NCI-H1417 (cell line): ENCODE measurements around the gene PDE4D.

Source experiments
- DNase-seq, 3 experiments: peaks; one replicate each; lab custom pipeline; 2025; lab: John Stamatoyannopoulos, UW

Gene PDE4D

DNA sequence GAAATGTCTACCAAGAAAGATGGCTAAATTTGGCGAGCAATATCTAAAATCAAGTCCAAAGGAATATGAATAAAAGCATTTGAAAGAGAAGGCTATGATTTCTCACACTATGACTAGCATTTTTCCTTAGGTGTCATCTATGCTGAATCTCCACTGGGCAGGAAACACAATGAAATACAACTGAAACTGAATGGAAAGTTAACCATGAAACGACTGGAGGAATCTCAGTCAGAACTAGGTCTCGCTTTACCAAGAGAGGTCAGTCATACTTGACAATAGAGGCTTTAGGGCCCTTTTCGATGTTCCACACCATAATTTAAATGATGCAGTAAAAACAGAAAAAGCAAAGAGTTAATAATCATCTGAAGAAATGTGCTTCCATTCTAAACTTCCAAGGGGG lies 339.0 kb downstream of the PDE4D start:
- no peak for DNase-seq

DNA sequence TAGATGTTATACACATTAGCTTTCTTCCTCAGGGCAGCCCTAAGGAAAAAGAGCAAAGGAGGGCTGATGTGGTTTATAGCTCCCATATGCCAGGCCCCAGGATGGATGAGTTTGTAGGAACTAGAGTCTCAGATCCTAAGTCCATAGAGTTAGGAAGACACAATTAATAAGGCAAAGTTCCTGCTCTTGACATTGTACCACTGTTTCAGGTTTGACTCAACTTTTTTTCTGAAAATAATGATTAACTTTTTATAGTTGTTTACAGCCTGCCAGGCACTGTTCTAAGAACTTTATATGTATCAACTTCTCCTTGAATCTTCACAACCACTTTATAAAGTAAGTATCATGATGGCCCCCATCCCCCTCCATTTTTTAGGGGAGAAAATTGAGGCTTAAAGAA lies 339.5 kb downstream of the PDE4D start:
- DNase-seq: no peak

DNA sequence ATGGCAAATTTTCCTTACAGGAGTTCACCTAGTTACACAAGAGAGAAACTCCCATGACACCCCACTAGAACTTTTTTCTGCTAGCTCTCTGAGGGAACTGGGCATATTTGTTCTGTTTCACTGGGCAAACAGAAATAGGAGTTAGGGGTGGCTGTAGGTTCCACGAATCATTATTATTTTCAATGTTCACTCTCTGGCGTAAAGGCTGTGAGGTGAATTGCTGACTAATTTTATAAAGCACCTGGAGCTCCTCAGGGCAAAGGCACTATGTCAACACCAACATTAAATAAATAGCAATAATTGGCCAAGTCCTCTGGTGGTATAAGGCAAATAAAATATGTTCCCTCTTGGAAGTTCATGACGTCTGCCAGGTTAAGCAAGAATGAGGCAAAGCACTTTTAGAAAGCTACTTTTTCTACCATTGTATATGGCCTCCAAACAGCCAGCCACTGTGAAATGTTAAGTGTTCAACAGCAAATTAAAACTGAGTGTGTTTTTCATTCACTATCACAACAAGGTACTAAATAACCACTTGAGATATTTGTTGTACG lies 344.6 kb downstream of the PDE4D start:
- DNase-seq: peak in 2 of 3 experiments; percentile 69 to 94

DNA sequence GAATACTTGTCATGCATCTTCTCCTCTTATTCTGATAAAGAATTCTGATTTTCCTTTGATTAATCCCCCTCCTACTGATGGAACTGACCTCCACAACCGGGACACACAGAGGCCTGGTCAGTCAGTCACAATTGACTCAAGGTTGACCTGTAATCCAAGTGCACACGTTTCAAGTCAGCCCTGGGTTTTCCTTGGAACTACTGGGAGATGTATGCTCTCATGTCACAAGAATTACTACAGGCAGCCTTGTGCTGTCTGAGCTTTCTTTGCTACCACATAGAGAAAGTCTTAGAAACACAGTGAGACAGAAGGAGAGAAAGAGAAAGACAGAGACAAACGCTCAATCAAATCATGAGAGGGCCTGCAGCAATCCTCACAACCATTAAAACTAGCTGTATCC lies 345.8 kb downstream of the PDE4D start:
- DNase-seq: peak in 1 of 3 experiments; percentile 4

DNA sequence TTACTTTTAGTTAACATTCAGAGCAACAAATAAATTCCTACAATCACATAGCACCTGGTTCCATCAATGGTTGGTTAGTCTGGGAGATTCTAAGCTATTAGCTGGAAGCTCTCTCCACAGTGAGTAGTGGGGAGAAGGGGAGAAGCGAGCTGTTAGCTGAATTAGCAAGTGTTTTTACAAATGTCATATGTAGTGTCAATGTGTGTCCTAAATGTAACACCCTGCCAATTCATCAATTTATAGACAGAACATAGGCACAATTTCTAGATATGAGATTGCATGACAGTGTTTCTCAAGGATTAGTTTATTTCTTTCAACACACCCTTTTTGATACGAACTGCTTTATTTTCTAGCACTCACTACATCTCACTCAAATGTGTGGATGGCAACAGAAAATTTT lies 349.0 kb downstream of the PDE4D start:
- no peak for DNase-seq

DNA sequence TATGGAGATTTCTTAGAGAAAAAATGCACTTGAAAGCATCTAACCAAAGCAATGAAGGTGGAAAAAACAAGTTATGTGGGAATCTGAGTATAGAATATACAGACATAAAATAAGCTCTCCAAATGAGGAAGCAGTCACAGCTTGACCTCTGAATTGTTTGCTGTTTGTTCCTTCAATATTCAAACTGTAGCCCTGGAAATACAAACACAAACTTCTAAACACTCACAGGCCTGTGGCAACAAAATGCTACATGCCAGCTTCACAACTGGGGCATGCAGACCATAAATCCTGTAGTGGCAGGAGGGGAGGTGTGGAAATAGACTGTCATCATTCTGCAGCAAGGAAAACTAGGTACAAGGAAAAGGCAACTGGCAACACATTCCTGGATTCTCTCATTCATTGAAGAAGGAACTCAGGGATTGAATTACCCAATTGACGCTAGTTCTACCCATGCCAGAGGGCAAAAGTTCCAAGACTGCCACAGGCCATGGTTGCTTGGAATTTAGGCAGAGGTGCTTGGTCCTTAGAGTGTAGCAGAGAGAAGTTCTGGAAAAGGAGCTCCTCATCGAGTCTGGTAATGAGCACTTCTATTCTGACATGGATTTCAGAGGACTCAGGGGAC lies 349.6 kb downstream of the PDE4D start:
- peak in 2 of 3 experiments; percentile 3 to 28 for DNase-seq

DNA sequence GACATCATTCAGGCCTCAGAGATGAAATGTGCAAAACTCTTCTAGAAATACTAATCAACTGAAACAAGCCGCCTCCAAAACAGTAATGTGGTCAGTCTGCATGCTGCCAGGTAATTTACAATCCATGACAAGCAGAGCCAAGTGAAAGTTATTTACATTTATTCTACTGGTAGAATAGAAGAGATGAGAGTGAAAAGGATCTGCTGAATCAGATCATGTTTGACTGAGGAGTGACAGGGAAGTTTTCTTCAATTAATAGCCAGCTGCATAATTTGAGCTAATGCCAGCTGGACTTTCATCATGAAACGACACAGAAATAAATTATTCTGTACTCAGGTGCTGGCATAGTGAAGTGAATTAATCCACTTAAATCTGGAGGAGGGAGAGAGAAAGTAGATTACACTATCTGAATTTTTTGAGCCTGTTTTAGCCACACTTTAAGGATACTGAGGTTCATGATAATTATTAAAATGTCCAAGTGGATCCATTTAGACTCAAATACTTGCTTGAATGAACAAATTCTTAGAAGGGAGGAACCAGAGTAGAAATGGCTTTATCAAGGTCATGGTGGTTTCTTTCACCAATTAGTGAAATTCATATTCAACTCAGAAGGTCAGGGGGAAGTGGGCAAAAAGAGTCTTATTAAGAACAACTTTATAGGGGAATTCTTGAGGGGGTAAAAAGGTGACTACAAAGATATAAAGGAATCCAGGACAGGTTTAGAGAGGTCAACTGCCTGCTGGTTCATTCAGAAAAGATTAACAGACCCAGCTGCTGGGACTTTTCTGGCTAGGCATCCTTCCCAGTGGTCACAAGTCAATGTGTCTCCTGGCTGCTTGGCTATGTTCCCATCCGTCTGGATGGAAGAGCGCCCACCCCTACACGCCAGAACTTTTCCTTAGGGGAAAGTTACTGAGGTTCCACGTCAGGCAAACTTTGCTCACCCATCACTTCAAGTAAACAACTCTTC lies 350.4 kb downstream of the PDE4D start:
- DNase-seq: peak in 2 of 3 experiments; percentile 12 to 80

DNA sequence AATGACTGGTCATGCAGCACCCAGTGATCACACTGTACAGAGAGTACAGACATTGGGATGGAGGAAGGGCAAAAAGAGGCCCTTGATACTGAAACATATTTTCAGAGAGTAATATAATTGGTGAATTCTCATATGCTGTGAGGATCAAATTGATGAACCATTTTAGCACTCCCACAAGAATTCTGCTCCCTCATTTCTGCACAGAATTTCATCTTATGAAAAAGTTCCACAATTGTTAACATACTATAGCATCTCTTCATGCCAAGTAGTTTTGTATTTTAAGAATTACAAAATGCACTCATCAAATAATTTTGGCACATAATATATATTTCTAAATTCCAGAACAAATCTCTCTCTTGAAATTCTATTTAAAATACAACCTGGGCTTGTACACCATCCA lies 351.2 kb downstream of the PDE4D start:
- DNase-seq: no peak

DNA sequence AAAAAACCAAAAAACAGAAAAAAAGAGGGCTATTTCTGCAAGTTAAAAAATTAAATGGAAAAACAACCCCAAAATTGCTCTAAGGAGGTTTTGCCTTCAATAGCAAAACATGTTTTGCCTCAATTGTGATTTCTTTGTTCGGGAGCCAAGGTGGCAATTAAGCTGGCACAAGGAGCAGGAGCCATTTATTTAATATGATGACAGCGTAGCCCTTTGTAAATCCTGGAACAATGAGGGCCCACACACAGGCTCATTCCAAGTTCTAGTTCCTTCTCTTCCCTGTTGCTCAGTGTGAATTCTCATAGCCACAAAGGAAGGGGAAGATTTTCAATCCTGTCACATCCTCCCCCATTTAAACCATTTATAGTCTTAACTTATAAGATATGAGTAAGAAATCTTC lies 353.2 kb downstream of the PDE4D start:
- peak in 2 of 3 experiments; percentile 53 to 89 for DNase-seq

DNA sequence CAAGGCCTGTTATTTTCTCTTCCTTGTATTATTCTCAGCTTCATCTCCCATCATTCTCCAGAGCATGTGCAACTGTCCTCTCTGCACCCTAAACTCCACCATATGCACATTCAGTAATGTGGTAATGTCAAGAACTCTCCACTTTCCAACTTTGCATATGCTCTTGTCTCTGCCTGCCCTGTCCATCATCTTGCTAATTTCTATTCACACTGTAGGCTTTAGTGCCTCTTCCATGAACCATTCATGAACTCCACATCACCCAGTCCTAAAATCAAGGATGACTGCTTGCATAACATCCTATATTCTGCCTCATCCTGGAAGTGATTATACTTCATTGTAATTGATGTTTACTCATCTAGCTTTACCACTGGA lies 354.8 kb downstream of the PDE4D start:
- DNase-seq: no peak

DNA sequence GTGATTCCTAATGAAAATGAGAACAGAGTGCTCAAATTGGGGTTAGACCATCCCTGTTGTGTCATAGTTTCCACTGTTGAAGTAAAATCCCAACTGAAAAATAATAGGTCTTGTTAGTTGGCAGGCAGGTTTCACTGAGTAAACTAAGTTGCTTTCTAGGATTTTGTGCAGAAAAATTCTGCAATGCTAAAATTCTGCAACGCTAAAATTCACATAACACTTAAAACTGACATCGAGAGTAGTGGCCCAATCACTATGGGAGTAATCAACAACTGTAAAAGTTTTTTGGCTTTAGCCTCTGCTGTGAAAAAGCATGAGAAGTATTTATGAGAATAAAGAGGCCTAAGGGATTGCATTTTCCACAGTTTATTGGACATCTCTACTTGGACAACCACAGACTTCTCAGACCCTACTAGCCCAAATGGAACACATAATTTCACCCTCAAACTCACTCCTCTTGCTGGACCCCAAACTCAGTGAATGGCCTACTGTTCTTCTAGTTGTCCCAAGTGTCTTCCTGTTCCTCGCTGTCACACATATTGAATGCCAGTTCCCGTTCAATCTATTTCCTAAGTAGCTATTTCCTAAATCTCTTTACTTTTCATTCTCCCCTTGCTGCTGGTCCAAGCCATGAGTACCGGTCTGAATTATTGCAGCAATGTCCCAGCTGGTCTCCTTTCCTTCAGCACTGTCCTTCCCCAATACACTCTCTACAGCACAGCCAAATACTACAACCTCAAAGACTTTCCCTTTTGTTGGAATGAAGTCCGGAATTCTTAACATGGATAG lies 355.4 kb downstream of the PDE4D start:
- DNase-seq: no peak

DNA sequence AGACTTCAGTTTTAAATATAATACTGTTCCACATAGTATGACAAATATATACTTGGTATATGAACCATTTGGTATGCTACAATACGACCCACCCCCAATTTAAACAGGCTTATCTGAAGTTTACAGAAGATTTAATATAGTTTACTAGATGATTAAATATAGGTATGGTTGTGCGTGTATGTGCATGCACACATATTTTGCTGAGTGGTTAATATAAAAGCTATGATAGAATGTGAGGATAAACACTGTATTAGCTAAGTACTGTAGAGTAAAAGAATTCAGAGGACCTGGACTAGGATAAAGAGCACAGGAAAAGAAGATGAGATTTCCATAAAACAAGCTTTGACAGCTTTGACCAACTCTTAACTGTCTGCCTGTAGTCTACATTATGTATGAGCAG lies 356.7 kb downstream of the PDE4D start:
- no peak for DNase-seq

DNA sequence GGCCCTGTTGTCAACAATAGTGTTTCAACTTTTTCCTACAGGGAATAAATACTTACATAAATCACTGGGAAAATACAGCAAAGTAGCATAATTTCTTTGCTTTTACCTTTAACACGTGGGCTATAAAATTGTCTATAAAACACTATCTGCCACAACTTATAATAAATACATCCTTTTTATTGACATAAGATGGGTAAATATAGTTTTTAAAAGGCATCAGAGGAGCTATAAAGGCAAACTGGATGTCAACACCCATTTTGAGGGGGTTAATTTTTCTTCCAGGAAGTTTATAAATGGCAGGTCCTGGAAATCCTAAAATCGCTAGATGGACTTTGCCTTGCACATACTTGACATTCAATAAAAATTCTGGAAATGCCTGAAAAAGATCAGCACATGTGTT lies 358.0 kb downstream of the PDE4D start:
- no peak for DNase-seq

DNA sequence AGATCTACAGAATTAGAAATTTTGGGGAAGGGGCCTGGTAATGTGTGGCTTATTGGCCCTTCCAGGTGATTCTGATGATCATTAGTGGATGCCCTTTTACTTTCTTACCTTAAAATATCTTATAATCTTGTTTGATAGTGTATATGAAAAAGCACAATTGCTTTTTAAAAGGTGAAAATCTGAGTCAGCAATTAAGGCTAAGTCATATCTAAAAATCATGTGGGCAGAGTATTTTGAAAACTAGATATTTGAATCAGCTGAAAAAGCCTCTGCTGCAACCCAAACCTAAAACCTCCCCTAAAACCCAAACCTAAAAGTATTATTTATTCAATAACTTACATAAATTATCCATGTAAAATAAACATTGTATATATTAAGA lies 359.8 kb downstream of the PDE4D start:
- no peak for DNase-seq

DNA sequence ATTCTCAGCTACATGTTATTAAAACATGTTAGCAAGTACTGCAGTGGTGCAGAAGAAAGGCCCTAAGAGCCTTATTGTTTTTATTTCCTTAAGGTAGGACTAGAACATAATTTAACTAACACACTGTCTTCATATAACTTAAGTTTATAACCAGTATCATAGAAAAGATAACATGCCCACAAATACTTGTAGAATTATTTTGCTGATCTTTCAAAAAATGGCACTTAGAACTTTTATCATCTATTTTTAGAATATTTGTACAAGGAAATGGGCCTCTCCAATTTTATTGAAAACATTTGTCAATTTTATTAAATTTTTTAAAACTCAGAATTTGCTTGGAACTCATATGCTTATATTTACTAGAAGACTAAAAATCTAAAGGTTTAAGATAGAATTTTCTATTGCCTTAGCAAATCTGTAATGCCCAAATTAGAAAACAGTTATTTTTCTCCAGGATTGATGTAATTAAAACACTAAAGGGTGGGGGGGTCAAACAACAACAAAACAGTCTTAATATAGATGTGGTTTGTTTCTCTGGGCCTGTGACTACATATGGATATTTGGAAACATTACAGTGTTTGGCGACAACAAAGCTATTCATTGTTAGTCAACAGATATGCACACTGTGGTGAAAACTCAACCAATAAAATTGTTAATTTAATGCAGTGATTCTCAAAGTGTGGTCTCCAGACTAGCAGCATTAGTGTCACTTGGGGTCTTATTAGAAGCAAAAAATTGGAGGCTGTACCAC lies 360.4 kb downstream of the PDE4D start:
- no peak for DNase-seq

DNA sequence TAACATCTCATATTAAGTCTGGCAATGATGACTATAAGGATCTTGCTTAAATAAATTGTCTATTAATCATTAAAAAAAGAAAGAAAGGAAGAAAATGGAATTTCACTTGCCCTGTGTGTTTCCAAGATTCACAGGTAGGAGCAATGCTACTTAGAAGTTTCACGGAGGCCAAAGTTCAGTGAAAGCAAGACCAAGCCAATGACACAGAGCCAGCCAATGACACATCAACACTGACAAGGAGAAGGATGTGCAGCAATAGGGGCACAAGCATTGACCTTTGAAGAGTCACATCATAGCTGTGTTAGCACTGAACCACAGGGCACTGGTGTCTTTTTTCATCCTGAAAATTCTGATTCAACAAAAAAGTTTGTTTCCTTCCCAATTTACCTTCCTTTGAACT lies 364.3 kb downstream of the PDE4D start:
- DNase-seq: no peak

DNA sequence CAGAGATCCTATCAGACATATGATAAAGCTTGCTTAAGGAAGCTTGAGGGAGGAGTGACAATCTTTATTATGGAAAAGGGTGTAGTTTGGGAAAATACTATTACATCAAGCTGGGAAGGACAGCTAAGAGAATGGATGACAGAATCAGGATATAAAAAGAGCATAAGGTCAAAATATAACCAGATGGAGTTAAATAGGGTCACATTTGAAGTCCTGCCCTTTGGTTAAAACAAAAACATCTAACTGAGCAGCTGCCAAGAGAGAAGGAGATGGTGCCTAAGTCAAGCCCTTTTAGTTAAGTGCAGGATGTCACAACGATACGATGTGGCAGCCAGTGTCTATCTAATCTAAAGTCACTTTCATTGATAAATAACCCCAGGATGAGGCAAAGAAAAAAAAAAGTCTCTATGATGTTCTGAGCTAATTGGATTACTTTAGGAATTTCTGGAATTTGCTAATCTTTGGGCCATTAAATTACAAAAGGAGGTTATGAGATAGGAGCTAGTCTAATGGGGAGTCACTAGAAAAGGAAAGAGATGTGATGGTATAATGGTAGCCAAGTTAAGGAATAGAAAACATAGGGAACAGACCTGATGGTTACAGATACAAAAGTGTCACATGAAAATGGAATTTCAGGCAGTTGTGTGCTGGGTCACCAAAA lies 365.2 kb downstream of the PDE4D start:
- DNase-seq: no peak

DNA sequence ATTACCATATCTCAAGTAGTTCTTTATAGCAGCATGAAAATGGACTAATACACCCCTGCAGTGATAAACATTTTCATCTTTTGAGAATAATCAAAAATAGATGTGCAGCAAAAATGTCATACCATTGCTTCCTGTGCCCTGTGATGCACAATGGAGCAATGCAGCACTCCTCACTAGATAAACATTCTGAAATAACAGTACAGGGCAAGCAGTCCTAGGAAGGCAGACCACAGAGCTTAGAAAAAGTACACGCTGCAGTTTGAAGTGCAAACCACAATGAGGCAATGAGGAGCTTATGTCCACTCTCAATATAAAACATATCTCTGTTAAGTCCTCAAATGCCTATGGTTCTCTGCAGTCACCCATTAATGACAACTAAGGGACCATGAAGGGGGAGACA lies 367.6 kb downstream of the PDE4D start:
- DNase-seq: no peak

DNA sequence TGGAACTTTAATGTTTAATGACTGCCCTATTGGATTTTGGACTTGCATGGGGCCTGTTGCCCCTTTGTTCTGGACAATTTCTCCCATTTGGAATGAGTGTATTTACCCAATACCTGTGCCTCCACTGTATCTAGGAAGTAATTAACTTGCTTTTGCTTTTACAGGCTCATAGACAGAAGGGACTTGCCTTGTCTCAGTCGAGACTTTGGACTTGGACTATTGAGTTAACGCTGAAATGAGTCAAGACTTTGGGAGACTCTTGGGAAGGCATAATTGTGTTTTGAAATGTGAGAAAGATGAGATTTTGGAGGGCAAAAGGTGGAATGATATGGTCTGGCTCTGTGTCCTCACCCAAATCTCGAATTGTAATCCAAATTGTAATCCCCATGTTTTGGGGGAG lies 368.2 kb downstream of the PDE4D start:
- DNase-seq: no peak

DNA sequence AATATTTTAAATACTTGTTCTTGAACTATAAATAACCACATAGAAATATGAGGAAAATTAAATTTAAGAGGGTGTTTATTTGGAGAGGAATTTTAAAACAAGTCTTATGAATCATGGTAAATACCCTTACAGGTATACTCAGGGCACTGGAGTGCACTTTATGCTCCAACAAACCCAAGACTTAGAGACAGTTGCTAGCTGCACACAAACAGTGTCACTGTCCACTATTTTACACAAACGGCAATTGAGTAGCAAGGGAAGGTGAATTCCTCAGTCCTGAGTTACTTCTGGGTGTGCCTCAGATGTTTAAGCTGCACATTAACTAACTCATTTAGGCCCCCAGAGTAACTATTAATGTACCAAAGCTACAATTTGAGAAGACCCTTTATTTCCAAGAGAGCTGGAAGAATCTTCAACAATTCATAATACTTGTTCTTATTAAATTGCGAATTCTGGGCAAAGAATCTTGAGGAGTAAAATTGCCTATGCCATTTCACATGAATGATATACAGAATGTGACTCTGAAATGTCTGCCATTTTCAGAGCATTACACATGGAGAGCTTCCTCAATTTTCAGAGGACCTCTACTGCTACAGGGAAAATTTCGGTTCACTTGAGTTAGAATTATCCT lies 371.2 kb downstream of the PDE4D start:
- DNase-seq: no peak

DNA sequence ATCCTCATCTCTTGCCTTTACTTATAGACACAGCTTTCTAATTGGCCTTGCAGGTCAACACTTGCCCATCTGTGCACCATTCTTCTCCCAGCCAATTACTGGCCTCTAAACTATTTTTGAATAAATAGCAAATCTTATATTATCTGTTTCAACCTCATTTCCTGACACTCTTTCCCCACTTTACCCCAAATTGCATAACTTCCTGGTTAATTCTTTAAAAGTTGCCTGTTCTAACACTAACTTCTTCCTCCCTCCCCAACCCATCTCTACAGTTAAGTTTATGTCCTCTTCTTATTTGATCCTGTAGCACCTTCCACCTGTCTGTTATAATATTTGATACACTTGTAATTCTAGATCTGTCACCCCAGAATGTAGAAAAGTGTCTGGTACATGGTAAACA lies 372.1 kb downstream of the PDE4D start:
- DNase-seq: no peak
